ENCODE measurements around the gene MARCHF7. TPM values are rescaled to one million over a fixed set of nuclear protein-coding genes. Genes with fewer than 3 reads are reported as not detected.

The MARCHF7 gene
- total RNA-seq, 2 donors from 2014 or later: 105 to 125 TPM

DNA sequence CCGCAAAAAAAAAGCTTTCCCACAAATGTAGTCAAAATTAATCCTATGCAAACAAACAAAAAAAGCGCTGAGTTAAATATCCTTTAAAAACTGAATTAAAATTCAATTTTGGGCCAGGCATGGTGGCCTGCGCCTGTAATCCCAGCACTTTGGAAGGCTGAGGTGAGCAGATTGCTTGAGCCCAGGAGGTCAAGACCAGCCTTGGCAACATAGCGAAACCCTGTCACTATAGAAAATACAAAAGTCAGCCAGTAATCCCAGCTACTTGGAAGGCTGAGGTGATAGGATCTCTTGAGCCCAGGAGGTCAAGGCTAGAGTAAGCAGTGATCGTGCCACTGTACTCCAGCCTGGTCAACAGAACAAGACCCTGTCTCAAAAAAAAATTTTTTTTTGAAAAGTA, 8.8 kb upstream of the MARCHF7 start:
- Mint-ChIP-seq H3K27ac (peak overlapping the region; percentile 68), H3K36me3 (ENCODE audit: low read depth) (peaks cover 5% of the 10 kb centered on the region), H3K4me3 (no peak overlapping the region), H3K9me3 (no peaks in the 10 kb centered on the region), H3K27me3 (ENCODE audit: insufficient read depth) (no peaks in the 10 kb centered on the region), H3K4me1 (peaks cover 5% of the 10 kb centered on the region)
- Histone ChIP-seq H3K27ac (ENCODE audit: low read depth, low read length) (no peak overlapping the region), H3K4me1 (ENCODE audit: control insufficient read depth, insufficient read depth, low read length) (no peaks in the 10 kb centered on the region), H3K4me3 (ENCODE audit: low read length) (no peak overlapping the region), H3K9ac (ENCODE audit: extremely low read depth, low read length, poor library complexity, severe bottlenecking) (no peak overlapping the region), H3K36me3 (ENCODE audit: control insufficient read depth, insufficient read depth, low read length) (no peaks in the 10 kb centered on the region), H3K9me3 (ENCODE audit: control insufficient read depth, low read length) (no peaks in the 10 kb centered on the region), H3K27me3 (ENCODE audit: control insufficient read depth, insufficient read depth, low read length, poor library complexity, severe bottlenecking) (no peaks in the 10 kb centered on the region)
- TF ChIP-seq, protein P1, sequence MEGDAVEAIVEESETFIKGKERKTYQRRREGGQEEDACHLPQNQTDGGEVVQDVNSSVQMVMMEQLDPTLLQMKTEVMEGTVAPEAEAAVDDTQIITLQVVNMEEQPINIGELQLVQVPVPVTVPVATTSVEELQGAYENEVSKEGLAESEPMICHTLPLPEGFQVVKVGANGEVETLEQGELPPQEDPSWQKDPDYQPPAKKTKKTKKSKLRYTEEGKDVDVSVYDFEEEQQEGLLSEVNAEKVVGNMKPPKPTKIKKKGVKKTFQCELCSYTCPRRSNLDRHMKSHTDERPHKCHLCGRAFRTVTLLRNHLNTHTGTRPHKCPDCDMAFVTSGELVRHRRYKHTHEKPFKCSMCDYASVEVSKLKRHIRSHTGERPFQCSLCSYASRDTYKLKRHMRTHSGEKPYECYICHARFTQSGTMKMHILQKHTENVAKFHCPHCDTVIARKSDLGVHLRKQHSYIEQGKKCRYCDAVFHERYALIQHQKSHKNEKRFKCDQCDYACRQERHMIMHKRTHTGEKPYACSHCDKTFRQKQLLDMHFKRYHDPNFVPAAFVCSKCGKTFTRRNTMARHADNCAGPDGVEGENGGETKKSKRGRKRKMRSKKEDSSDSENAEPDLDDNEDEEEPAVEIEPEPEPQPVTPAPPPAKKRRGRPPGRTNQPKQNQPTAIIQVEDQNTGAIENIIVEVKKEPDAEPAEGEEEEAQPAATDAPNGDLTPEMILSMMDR (conservative IDR thresholded peaks at IDR 0.05): no peak
- 74 to 94% methylated on average over 3 to 5 of the region's 5 CpGs for WGBS, 2 experiments (ENCODE audit: insufficient coverage in 1 of 2, insufficient read length in 1 of 2)
- no peak for DNase-seq

- Histone ChIP-seq H3K4me1 (ENCODE audit: control insufficient read depth, insufficient read depth, low read length) (peaks cover 7% of the 10 kb centered on the region), H3K9ac (ENCODE audit: extremely low read depth, low read length, poor library complexity, severe bottlenecking) (no peak overlapping the region), H3K27ac (ENCODE audit: low read depth, low read length) (no peak overlapping the region), H3K27me3 (ENCODE audit: control insufficient read depth, insufficient read depth, low read length, poor library complexity, severe bottlenecking) (no peaks in the 10 kb centered on the region), H3K4me3 (ENCODE audit: low read length) (no peak overlapping the region), H3K9me3 (ENCODE audit: control insufficient read depth, low read length) (no peaks in the 10 kb centered on the region), H3K36me3 (ENCODE audit: control insufficient read depth, insufficient read depth, low read length) (no peaks in the 10 kb centered on the region)
- TF ChIP-seq, protein P1 (conservative IDR thresholded peaks at IDR 0.05): no peak
- peaks cover 5% of the 10 kb centered on the region for H3K36me3 Mint-ChIP-seq (ENCODE audit: low read depth)
- DNase-seq: no peak
- no peak overlapping the region for H3K27ac Mint-ChIP-seq
- H3K4me3 Mint-ChIP-seq: no peak overlapping the region
- H3K9me3 Mint-ChIP-seq: no peaks in the 10 kb centered on the region
- 85 to 96% methylated on average over 9 to 10 of the region's 10 CpGs for WGBS, 2 experiments (ENCODE audit: insufficient coverage in 1 of 2, insufficient read length in 1 of 2)
- H3K4me1 Mint-ChIP-seq: peaks cover 12% of the 10 kb centered on the region
- no peaks in the 10 kb centered on the region for H3K27me3 Mint-ChIP-seq (ENCODE audit: insufficient read depth)
Observed at GRCh38 chr2:159706385-159706980, 5.8 kb upstream of the MARCHF7 start.

DNA sequence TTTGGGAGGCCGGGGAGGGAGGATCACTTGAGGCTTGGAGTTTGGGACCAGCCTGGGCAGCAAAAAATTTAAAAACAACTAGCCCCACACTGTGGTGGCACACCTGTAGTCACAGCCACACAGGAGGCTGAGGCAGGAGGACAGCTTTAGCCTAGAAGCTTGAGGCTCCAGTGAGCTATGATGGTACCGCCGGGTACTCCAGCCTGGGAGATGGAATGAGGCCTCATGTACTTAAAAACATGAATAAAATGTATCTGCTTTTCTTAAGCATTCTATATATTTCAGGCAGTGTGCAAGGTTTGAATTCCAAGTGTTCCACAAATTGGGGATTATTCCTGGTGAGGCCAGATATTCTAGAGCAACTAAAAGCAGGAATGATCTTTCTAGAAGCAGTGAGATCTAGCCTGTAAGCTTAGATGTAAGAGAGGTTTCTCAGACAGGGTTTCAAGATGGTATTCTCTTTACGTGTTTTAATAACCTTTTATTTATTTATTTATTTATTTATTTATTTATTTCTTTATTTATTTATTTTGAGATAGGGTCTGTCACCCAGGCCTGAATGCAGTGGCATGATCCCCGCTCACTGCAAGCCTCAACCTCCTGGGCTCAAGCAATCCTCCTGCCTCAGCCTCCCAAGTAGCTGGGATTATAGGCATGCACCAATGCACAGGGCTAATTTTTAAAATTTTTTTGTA, 4.1 kb upstream of the MARCHF7 start:
- Histone ChIP-seq H3K27ac (ENCODE audit: low read depth, low read length) (no peak overlapping the region), H3K9ac (ENCODE audit: extremely low read depth, low read length, poor library complexity, severe bottlenecking) (no peak overlapping the region), H3K36me3 (ENCODE audit: control insufficient read depth, insufficient read depth, low read length) (no peaks in the 10 kb centered on the region), H3K4me3 (ENCODE audit: low read length) (no peak overlapping the region), H3K4me1 (ENCODE audit: control insufficient read depth, insufficient read depth, low read length) (peaks cover 7% of the 10 kb centered on the region), H3K27me3 (ENCODE audit: control insufficient read depth, insufficient read depth, low read length, poor library complexity, severe bottlenecking) (no peaks in the 10 kb centered on the region), H3K9me3 (ENCODE audit: control insufficient read depth, low read length) (no peaks in the 10 kb centered on the region)
- Mint-ChIP-seq H3K27me3 (ENCODE audit: insufficient read depth) (no peaks in the 10 kb centered on the region), H3K36me3 (ENCODE audit: low read depth) (peaks cover 5% of the 10 kb centered on the region), H3K9me3 (no peaks in the 10 kb centered on the region), H3K27ac (no peak overlapping the region), H3K4me3 (no peak overlapping the region), H3K4me1 (peaks cover 16% of the 10 kb centered on the region)
- DNase-seq: no peak
- WGBS, 2 experiments (ENCODE audit: insufficient coverage in 1 of 2, insufficient read length in 1 of 2): 93 to 98% methylated on average over 4 of the region's 5 CpGs
- TF ChIP-seq, protein P1 (conservative IDR thresholded peaks at IDR 0.05): no peak

Data from endodermal cell (in vitro differentiated cells).